Spleen (tissue), 11 donors: ENCODE results near the gene DUSP22. TPM values are rescaled to one million over a fixed set of nuclear protein-coding genes. Genes with fewer than 3 reads are reported as not detected.

Experiments used
- DNase-seq: peaks from one replicate; pipeline ENCODE4 v3.0.0-alpha.2; 2020
- H3K27ac ChIP-seq, 8 donors: fragments of 200-600 bp; sonication (generic) in 7 of 8; 1 replicate in 4 of 8; 2 replicates in 4 of 8; pipeline versions ENCODE4 v1.5.0 to v1.8.0; 2016 to 2021; ENCODE audit warnings: inconsistent platforms in 4 of 8, mild to moderate bottlenecking in 4 of 8, moderate library complexity in 1 of 8
- H3K27me3 ChIP-seq, 7 donors: fragments of 200-600 bp; sonication (generic) in 6 of 7; replicated peaks in 1 of 7; 1 replicate in 4 of 7; 2 replicates in 3 of 7; pipeline versions ENCODE4 v1.5.0 to v1.8.0; 2016 to 2021; ENCODE audit warnings: inconsistent platforms in 3 of 7, mild to moderate bottlenecking in 1 of 7
- H3K36me3 ChIP-seq, 6 donors: fragments of 200-600 bp; sonication (generic) in 5 of 6; 1 replicate in 4 of 6; 2 replicates in 2 of 6; pipeline versions ENCODE4 v1.5.0 to v1.8.0; 2016 to 2021; ENCODE audit warnings: inconsistent platforms in 2 of 6
- H3K4me1 ChIP-seq, 6 donors: fragments of 200-600 bp; sonication (generic) in 5 of 6; 1 replicate in 3 of 6; 2 replicates in 3 of 6; pipeline versions ENCODE4 v1.5.0 to v1.8.0; 2016 to 2021; ENCODE audit warnings: inconsistent platforms in 3 of 6
- H3K4me3 ChIP-seq, 8 donors: fragments of 200-600 bp; sonication (generic) in 7 of 8; 1 replicate in 4 of 8; 2 replicates in 4 of 8; pipeline versions ENCODE4 v1.5.0 to v1.8.0; 2016 to 2021; ENCODE audit warnings: inconsistent platforms in 4 of 8, mild to moderate bottlenecking in 4 of 8, moderate library complexity in 2 of 8
- H3K9me3 ChIP-seq, 8 donors: fragments of 200-600 bp; sonication (generic) in 7 of 8; 1 replicate in 4 of 8; 2 replicates in 4 of 8; pipeline versions ENCODE4 v1.5.0 to v1.8.0; 2016 to 2021; ENCODE audit warnings: inconsistent platforms in 4 of 8
- POLR2A ChIP-seq, 3 donors: fragments of 450-650 bp; IDR thresholded peaks; one replicate each; pipeline ENCODE4 v1.5.1; 2017; ENCODE audit warnings: antibody characterized with exemption in 3 of 3, mild to moderate bottlenecking in 1 of 3
- POLR2AphosphoS5 ChIP-seq, 3 donors: sonication (generic); formaldehyde crosslinking; IDR thresholded peaks; one replicate each; pipeline ENCODE4 v1.5.1; 2017; ENCODE audit warnings: antibody characterized with exemption in 3 of 3
- WGBS, 5 donors: extraction: QIAGEN DNeasy Blood & Tissue Kit in 3 of 5; methylation state at CpG; one replicate each; pipeline versions ENCODE4 v1.1.5 to v1.1.7; 2013 to 2018; 5-methylcytosine and 5-hydroxymethylcytosine counted together
- intact Hi-C: fragments of 100-400 bp; cut with DNase I; formaldehyde crosslinking; loops from one replicate; pipeline ENCODE4 v1.15.0; 2023; ENCODE audit warnings: low total_unique reads
- polyA plus RNA-seq, 3 donors: library from polyadenylated mRNA; stranded (reverse); fragments of 200-250 nt; gene quantifications; one replicate each; pipeline ENCODE4 v1.2.1, GENCODE V29; 2013
- total RNA-seq, 7 donors: library from RNA; depleted of rRNA in 3 of 7; stranded (reverse); fragments of >200 nt in 3 of 7; fragmentation: NEBNext Ultra II Directional in 4 of 7; extraction: Animal tissue kit (Norgen Biotek cat#: 25700) in 4 of 7; gene quantifications; one replicate each; pipeline versions ENCODE4 v1.1.0 to v1.2.1, GENCODE V29; 2016 to 2021
- TF ChIP-seq, protein P1 (sequence below), 11 experiments: fragments of 200-600 bp in 7 of 11; fragments of 450-650 bp in 4 of 11; sonication (generic) in 4 of 11; IDR thresholded peaks in 8 of 11; conservative IDR thresholded peaks in 3 of 11; 1 replicate in 7 of 11; 2 replicates in 4 of 11; pipeline versions ENCODE4 v1.4.0 to v1.8.0; 2016 to 2021; ENCODE audit warnings: antibody characterized with exemption in 11 of 11, inconsistent platforms in 4 of 11, mild to moderate bottlenecking in 1 of 11
- donor health status: healthy with polysubstance abuse.
- donor health status: DM: no; HTN: no; CAD: no; lungs with moderate emphysema.
- donor health status: DM: no; HTN: no; CAD: no.
- donor health status: Bipolar disorder and iron deficiency.
- donor health status: healthy.
- donor health status: DM: no; HTN: no; CAD: no.
- donor health status: DM: yes; HTN: yes; CAD: no.

DUSP22 gene
- total and polyA plus RNA-seq, 10 donors: 41.2 to 120 (median 69.4) TPM

GRCh38 chr6:331622-332521 lies 39.6 kb downstream of the DUSP22 start:
- Histone ChIP-seq H3K4me1 (peaks cover 5 to 81% (median 55%) of the 10 kb centered on the region in 6 donors), H3K4me3 (no peak overlapping the region), H3K27me3 (no peaks in the 10 kb centered on the region), H3K36me3 (peaks cover 0 to 6% (median 0%) of the 10 kb centered on the region in 6 donors), H3K27ac (peak overlapping the region in 1 of 8 donors; percentile 45), H3K9me3 (no peaks in the 10 kb centered on the region)
- intact Hi-C loops: no loop called here
- 62 to 76% (median 72%) methylated on average over 13 of the region's 13 CpGs for WGBS, 5 donors
- TF ChIP-seq POLR2AphosphoS5 (IDR thresholded peaks at IDR 0.05): peak in 2 of 3 donors; percentile 15 to 38
- TF ChIP-seq, protein P1, sequence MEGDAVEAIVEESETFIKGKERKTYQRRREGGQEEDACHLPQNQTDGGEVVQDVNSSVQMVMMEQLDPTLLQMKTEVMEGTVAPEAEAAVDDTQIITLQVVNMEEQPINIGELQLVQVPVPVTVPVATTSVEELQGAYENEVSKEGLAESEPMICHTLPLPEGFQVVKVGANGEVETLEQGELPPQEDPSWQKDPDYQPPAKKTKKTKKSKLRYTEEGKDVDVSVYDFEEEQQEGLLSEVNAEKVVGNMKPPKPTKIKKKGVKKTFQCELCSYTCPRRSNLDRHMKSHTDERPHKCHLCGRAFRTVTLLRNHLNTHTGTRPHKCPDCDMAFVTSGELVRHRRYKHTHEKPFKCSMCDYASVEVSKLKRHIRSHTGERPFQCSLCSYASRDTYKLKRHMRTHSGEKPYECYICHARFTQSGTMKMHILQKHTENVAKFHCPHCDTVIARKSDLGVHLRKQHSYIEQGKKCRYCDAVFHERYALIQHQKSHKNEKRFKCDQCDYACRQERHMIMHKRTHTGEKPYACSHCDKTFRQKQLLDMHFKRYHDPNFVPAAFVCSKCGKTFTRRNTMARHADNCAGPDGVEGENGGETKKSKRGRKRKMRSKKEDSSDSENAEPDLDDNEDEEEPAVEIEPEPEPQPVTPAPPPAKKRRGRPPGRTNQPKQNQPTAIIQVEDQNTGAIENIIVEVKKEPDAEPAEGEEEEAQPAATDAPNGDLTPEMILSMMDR (IDR thresholded peaks at IDR 0.05 in 8 of 11, conservative IDR thresholded peaks at IDR 0.05 in 3 of 11): no peak
- DNase-seq: peak; percentile 79

- no peaks in the 10 kb centered on the region for H3K36me3 ChIP-seq
- DNase-seq: no peak
These were observed 40.4 kb downstream of the DUSP22 start for GRCh38 chr6:332671-333070.

DNA sequence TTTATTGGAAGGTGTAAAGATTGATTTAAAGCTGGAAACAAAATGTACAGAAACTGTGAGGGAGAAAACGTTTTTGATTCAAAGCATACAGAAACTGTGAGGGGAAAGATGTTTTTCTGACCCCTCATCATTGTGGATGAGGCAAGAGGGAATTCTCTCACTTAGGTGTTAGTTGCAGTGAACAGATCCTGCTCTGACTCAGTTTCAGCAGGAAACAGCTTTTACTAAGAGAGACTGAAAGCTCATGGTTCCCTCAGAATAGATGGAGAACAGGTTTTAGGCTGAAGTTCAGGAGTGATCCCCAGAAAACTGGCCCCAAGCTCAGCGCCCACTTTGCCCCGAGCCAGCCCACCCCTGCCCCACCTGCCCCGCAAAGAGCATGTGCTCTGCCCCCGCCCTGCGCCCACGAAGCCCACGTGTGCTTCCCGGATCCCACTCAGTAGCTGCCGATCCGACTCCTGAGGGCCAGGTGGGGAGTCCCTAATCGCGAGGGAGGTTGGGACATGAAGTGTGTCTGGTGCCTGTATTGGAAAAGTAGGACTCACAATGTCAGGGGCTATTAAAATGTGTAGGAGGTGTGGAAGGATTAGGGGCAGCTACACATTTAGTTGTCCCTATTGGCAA lies 41.2 kb downstream of the DUSP22 start:
- intact Hi-C loops: no loop called here

More at GRCh38 chr6:332671-333070, 40.4 kb downstream of the DUSP22 start:
- TF ChIP-seq, protein P1 (IDR thresholded peaks at IDR 0.05 in 8 of 11, conservative IDR thresholded peaks at IDR 0.05 in 3 of 11): no peak
- TF ChIP-seq POLR2AphosphoS5 (IDR thresholded peaks at IDR 0.05) (no peak), POLR2A (IDR thresholded peaks at IDR 0.05) (no peak)
- intact Hi-C loops: no loop called here
- Histone ChIP-seq H3K4me3 (no peak overlapping the region), H3K9me3 (no peaks in the 10 kb centered on the region), H3K27me3 (no peaks in the 10 kb centered on the region), H3K27ac (no peak overlapping the region), H3K4me1 (peaks cover 13 to 81% (median 60%) of the 10 kb centered on the region in 6 donors)
- WGBS, 5 donors: 63 to 76% (median 69%) methylated on average over 7 of the region's 7 CpGs

More for the DNA sequence above, 41.2 kb downstream of the DUSP22 start:
- Histone ChIP-seq H3K27ac (no peak overlapping the region), H3K4me3 (no peak overlapping the region), H3K27me3 (no peaks in the 10 kb centered on the region), H3K36me3 (no peaks in the 10 kb centered on the region), H3K4me1 (peaks cover 21 to 81% (median 61%) of the 10 kb centered on the region in 6 donors), H3K9me3 (no peaks in the 10 kb centered on the region)
- TF ChIP-seq, protein P1 (IDR thresholded peaks at IDR 0.05 in 8 of 11, conservative IDR thresholded peaks at IDR 0.05 in 3 of 11): no peak
- TF ChIP-seq POLR2AphosphoS5 (IDR thresholded peaks at IDR 0.05) (no peak), POLR2A (IDR thresholded peaks at IDR 0.05) (no peak)
- peak; percentile 78 for DNase-seq
- WGBS, 5 donors: 82 to 89% (median 86%) methylated on average over 13 of the region's 13 CpGs
